GM12865 (cell line): ENCODE measurements around the gene EIPR1.

Experiments
- DNase-seq: peaks from one replicate; pipeline ENCODE4 v3.0.0; 2010; ENCODE audit warnings: low read depth
- H3K4me3 ChIP-seq: 2 replicates; pipeline ENCODE4 v1.5.1; 2011; ENCODE audit warnings: mild to moderate bottlenecking, low read depth, low read length, control low read depth
- CTCF ChIP-seq: IDR thresholded peaks from 2 replicates; pipeline ENCODE4 v1.5.1; 2011; ENCODE audit warnings: low read length, control low read depth, low read depth, inconsistent platforms; ENCODE audit not compliant: insufficient read depth; ENCODE audit errors: missing control alignments

Gene EIPR1

GRCh38 chr2:3421580-3421979 lies 44.0 kb upstream of the EIPR1 start:
- no peak overlapping the region for H3K4me3 ChIP-seq
- no peak for DNase-seq
- TF ChIP-seq CTCF: no peak

GRCh38 chr2:3420769-3421397 lies 43.3 kb upstream of the EIPR1 start:
- no peak for TF ChIP-seq CTCF
- no peak for DNase-seq
- no peak overlapping the region for H3K4me3 ChIP-seq

GRCh38 chr2:3420076-3420768 lies 42.6 kb upstream of the EIPR1 start:
- H3K4me3 ChIP-seq: no peak overlapping the region
- peak; percentile 45 for DNase-seq
- no peak for TF ChIP-seq CTCF

GRCh38 chr2:3418766-3419404 lies 41.3 kb upstream of the EIPR1 start:
- TF ChIP-seq CTCF: no peak
- DNase-seq: no peak
- H3K4me3 ChIP-seq: no peak overlapping the region

GRCh38 chr2:3414133-3414860 lies 36.7 kb upstream of the EIPR1 start:
- H3K4me3 ChIP-seq: no peak overlapping the region
- no peak for TF ChIP-seq CTCF
- no peak for DNase-seq

GRCh38 chr2:3413697-3414096 lies 36.1 kb upstream of the EIPR1 start:
- DNase-seq: no peak
- H3K4me3 ChIP-seq: no peak overlapping the region
- TF ChIP-seq CTCF: no peak
